Measurements from ENCODE around the gene BCAR3.

The BCAR3 gene

DNA sequence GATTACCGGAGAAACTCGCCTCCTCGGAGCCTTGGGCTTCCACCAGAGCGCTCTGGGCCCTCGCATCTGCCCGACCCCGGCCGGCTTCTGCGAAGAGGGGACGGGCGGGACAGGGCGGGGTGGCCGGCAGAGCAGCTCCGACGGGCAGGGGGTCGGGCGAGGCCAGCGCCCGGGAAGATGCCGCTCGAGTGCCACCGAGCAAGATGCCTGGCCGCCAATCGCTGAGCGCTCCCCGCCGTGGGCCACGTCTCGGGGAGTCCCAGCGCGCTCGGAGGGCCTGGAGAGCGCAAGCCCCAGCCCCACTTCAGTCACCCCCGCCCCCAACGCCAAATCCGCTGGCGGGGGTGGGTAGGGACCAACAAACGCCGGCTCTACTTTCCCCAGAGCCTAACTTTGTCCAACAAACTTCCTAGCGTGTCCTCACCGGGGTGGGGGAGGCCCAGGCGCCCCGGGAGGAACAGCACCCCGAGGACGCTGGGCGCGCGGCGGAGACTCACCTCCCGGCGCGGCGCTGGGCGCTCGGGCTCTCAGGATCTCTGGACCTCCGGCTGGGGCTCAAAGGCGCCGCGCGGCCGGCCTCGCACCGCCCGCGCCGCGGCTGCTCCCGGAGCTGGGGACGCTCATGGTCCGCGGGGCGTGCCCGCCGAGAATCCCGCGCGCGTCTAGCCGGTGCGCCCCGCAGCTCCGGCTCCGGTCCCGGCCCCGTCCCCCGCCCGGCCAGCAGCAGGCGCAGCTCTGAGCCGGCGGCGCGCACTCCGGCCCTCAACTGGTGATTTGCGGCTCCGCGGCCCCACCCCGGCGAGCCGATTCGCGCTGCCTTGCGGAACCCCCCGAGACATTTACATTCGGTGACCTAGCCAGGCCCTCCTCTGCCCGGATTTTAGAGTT lies at the start of gene BCAR3:
Gene BCAR3, minus strand, starts transcription at position 737 of the 888 bp plus-strand sequence. CDS start 6,907 bp downstream, outside the sequence.
- peak in 1 of 3 experiments; percentile 17 for DNase-seq (ENCODE audit: low read depth in 2 of 3, low spot score in 2 of 3)

GRCh38 chr1:93730621-93731020 lies 49.0 kb upstream of the BCAR3 start:
- no peak for DNase-seq (ENCODE audit: low read depth in 2 of 3, low spot score in 2 of 3)

DNA sequence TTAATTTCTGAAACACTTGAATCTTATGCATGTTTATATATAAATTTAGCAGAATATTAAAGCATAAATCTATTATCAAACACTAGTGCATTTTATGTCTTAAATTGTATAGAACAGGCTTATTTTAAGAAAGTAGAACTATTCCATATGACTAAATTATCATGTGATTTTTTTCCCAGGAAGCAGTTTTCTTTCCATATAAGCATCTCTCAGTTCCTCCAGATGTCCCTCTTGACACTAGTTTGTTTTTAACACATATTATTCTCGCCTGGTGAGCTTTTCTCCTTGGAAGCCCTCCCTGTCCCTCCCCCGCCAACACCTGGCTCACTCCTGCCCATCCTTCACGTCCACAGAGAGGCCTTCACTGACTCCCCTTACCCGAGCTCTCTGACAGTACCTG lies 48.3 kb upstream of the BCAR3 start:
- DNase-seq (ENCODE audit: low read depth in 2 of 3, low spot score in 2 of 3), result no peak

DNA sequence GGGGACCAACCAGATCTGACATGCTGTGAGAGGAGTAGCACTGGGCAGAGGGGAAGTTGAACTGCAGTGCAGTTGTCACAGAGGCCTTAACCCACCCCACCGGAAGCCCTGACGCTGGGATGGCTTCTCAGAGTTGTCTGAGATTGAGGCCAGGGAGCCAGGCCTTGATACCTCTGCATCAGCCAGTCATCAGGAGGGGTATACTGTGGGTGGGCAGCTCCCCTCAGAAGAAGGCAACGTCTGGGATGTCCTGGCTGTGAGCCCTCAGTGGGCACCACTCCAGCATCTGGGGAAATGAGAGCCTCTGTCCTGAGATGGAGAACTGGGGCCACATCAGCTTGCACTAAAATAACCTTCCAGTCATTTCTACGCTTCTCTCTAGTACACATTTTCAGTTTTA lies 47.9 kb upstream of the BCAR3 start:
- no peak for DNase-seq (ENCODE audit: low read depth in 2 of 3, low spot score in 2 of 3)

- DNase-seq (ENCODE audit: low read depth in 2 of 3, low spot score in 2 of 3), result no peak
Observed at GRCh38 chr1:93728480-93729131, 47.0 kb upstream of the BCAR3 start.

GRCh38 chr1:93723733-93724270 lies 42.2 kb upstream of the BCAR3 start:
- DNase-seq (ENCODE audit: low read depth in 2 of 3, low spot score in 2 of 3), result no peak

- no peak for DNase-seq (ENCODE audit: low read depth in 2 of 3, low spot score in 2 of 3)
Observed at GRCh38 chr1:93723110-93723509, 41.5 kb upstream of the BCAR3 start.

GRCh38 chr1:93722081-93723031 lies 40.7 kb upstream of the BCAR3 start:
- DNase-seq (ENCODE audit: low read depth in 2 of 3, low spot score in 2 of 3), result no peak

DNA sequence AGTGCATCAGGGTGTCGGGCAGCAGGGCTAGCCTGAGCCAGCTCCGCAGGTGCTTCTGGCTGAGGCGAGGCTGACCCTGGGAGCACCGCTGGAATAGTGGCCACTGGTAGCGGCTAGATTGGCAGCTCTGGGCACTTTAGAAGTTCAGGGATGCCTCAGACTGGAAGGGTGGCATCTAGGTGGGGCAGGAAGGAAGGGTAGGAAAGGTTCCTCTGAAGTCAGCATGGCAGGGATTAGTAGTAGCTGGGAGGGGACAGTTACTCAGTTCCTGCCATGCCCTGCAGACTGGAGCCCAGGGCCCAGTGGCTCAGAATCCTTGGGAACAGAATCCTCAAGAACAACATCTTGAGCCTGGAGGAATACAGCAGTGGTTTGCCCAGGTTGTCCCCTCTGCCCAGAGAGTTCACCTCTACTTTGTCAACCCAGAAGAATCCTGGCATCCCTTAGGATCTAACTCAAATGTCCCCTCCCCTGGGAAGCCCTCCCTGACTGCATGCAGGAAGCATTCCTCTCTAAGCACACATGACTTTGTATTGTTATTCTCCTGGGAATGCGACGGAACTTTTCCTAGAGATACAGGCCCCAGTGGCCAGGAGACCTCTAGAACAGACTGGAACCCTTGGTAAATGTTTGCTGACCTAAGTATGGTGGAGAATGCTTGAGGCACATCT lies 39.5 kb upstream of the BCAR3 start:
- DNase-seq (ENCODE audit: low read depth in 2 of 3, low spot score in 2 of 3), result no peak

GRCh38 chr1:93717640-93718039 lies 36.0 kb upstream of the BCAR3 start:
- DNase-seq (ENCODE audit: low read depth in 2 of 3, low spot score in 2 of 3), result no peak

DNA sequence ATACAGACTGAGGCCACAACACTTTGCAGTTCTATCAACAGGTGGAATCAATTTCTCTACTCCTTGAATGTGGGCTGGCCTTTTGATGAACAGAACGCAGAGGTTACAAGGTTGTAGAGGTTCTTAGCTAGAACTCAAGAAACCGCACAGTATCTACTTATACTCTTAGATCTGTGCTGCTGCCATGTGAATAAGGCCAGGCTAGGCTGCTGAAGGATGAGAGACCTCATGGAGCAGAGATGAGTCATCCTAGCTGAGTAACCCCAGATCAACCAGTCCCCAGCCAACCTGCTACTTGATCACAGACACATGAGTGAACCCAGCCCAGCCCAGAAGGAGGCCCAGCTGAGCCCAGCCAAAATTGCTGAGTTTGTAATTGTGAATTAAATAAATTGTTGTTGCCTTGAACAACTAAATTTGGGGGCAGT lies 35.3 kb upstream of the BCAR3 start:
- DNase-seq (ENCODE audit: low read depth in 2 of 3, low spot score in 2 of 3), result no peak

DNA sequence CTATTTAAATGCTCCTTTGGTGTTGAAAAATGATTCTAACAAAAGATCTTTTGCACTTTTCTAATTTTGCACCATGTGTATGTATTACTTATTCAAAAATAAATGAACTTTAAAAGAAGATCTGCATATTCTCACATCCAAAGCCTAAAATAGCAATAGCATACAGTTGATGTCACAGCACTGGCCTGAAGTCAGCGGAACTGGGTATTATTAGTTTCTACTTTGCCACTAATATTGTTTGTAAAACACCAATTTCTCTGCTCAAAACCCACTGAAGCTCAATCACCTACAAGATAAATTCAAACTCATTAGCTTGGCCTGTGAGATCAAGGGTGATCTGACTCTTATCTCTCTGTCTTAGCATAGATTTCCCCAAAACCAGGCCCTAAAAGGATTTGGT lies 34.5 kb upstream of the BCAR3 start:
- no peak for DNase-seq (ENCODE audit: low read depth in 2 of 3, low spot score in 2 of 3)

- DNase-seq (ENCODE audit: low read depth in 2 of 3, low spot score in 2 of 3), result no peak
Observed at GRCh38 chr1:93715529-93716126, 34.0 kb upstream of the BCAR3 start.

- DNase-seq (ENCODE audit: low read depth in 2 of 3, low spot score in 2 of 3), result no peak
Observed at GRCh38 chr1:93714356-93714755, 32.7 kb upstream of the BCAR3 start.

- no peak for DNase-seq (ENCODE audit: low read depth in 2 of 3, low spot score in 2 of 3)
Observed at GRCh38 chr1:93713341-93713740, 31.7 kb upstream of the BCAR3 start.

- DNase-seq (ENCODE audit: low read depth in 2 of 3, low spot score in 2 of 3), result no peak
Observed at GRCh38 chr1:93712741-93713140, 31.1 kb upstream of the BCAR3 start.

- DNase-seq (ENCODE audit: low read depth in 2 of 3, low spot score in 2 of 3), result no peak
Observed at GRCh38 chr1:93710499-93711453, 29.1 kb upstream of the BCAR3 start.

DNA sequence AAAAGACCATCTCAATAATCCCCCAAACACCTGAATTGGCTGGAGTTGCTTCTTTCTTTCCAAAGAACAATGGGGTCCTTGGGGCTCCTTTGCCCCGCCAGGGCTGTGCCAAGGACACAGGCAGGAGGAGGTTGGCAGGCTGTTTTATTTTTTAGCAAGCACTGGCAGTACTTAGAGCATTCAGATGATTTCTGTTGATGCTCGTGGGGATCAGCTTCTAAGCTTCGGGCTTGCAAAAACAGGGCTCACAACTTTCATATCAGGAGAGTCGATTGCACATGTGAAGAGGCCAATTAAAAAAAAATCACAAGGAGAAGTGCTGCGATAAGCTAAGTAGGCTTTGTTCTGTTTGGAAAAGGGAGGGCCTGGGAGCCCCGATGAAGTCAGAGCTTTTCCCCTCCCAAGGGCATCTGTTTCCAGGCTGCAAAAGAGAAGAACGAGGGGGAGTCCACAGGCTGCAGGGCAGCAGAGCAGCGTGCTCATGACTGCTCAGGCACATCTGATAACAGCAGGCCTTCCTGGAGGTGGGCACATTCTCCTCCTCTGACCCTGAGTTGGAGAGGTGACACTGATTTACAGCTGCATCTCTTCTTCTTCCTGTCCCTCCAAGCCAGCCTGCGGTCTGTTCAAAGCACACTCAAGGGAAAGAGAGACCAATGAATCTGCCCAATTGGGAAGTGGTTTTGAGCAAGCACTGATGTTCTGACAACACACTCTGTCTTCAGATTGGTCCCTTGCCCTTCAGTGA lies 27.3 kb upstream of the BCAR3 start:
- DNase-seq (ENCODE audit: low read depth in 2 of 3, low spot score in 2 of 3), result no peak

All from activated CD8-positive, alpha-beta memory T cell treated with anti-CD3 and anti-CD28 coated beads for 48 hours (primary cell).